Measurements from ENCODE around the gene GPC6.

The GPC6 gene

DNA sequence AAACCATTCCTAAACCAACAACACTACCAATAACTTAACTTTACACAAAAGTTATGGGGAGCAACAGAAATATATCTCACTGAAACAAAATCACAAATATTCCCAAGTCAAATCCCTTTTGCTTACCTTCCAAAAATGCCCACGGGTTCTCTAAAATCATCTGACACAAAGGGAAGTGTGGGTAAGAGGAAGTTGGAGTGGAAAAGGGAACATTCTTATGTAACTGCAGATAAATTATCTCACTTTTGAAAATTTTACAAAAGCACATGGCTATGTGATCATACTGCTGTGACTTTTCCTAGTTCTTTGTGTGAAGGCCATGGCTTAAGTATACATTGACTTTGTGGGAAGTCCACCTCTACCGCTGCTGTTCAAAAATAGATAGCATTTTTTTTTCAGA is 350.5 kb downstream of the GPC6 start:
- no peak for DNase-seq (ENCODE audit: low read depth)

DNA sequence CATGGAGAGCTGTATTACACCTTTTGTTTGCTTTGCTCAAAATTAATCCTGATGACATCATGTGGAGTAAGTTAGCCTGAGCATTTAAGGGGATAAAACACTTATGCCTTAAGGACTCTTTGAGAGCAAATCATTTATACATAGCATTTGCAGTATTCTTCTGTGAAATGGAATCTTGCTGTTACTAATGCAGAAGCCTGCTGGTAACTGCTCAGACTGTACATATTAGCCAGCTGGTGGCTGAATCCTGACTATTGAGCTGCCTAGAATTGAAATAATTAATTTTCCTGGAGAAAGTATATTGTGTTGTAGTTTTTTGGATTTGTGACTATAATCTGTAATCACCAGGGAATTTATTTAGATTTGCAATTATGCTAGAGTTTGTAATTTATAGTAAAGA is 363.2 kb downstream of the GPC6 start:
- no peak for DNase-seq (ENCODE audit: low read depth)

- DNase-seq (ENCODE audit: low read depth) = peak; percentile 82
These were observed 376.4 kb downstream of the GPC6 start for GRCh38 chr13:93603043-93603442.

- no peak for DNase-seq (ENCODE audit: low read depth)
These were observed 388.2 kb downstream of the GPC6 start for GRCh38 chr13:93614776-93615175.

GRCh38 chr13:93620181-93620765 is 393.7 kb downstream of the GPC6 start:
- DNase-seq (ENCODE audit: low read depth) = peak; percentile 75

DNA sequence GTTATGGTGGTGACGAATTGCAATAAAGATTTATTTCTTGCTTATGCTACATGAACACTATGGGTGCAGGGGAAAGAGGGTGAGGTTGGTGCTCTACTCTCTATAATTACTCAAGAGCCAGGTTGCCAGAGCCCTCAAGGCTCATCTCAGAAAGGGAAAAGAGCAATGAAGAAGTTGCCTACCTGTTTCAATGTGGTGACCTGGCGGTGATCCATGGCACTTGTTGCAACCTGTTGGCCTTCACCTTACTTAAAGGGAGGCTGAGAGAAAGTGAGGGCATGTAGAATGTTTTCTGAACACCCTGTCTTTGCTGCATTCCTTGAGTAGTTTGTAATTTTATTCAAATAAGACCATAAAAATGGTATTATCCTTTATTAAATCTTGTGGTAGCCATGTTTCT is 394.4 kb downstream of the GPC6 start:
- DNase-seq (ENCODE audit: low read depth) = no peak

DNA sequence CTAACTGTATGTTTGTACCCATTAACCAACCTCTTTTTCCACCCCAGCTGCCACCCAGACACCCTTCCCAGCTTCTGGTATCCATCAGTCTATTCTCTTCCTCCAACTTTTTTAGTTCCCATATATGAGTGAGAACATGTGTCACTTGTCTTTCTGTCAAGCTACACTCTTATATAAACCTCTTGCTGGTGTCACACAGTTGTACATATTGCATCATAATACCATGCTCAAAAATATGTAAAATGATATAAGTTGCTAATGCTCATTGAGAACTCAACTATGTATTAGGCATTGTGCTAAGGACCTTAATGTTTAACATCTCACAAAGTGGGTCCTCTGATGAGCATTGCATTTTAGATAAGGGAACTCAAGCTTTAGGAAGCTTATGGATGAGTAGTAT is 395.4 kb downstream of the GPC6 start:
- no peak for DNase-seq (ENCODE audit: low read depth)

DNA sequence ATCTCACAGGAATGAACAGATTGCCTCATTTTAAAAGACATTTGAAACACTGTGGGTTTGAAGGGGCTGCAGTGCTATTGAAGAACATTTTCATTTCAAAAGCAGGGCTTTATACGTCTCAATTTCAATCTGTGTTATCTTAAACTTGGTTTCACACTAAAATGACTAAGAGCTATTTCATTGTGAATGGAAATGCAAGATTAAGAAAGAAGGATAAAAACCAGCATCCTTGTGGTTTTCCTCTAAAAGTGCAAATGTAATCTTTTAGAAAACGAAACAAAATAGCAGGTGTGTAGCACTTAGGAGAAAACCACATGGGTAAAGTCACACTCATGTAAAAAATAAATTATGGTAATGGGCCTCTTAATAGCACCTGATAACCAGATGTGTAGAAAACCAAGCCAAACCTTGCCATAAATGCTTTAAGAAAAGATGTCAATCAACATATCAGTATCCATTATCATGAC is 397.7 kb downstream of the GPC6 start:
- DNase-seq (ENCODE audit: low read depth) = no peak

GRCh38 chr13:93625536-93625935 is 398.9 kb downstream of the GPC6 start:
- peak; percentile 65 for DNase-seq (ENCODE audit: low read depth)

GRCh38 chr13:93628136-93628797 is 401.7 kb downstream of the GPC6 start:
- DNase-seq (ENCODE audit: low read depth) = no peak

- DNase-seq (ENCODE audit: low read depth) = peak; percentile 85
These were observed 409.0 kb downstream of the GPC6 start for GRCh38 chr13:93635616-93636032.

- no peak for DNase-seq (ENCODE audit: low read depth)
These were observed 411.2 kb downstream of the GPC6 start for GRCh38 chr13:93637852-93638251.

DNA sequence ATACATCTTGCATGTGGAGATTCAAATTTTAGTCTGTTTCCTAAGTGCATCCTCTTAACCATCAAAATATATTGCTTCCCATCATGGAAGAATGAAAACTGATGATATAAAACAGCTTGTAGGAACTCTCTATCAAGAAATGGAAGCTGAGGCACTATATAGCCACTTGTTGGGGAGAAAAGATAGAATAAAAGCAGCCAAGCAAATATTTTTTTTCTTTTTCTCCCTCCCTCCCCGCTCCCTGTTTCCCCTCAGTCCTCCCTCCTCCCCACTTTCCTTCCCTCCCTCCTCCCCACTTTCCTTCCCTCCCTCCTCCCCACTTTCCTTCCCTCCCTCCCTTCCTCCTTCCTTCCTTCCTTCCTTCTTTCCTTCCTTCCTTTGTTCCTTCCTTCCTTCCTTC is 413.8 kb downstream of the GPC6 start:
- DNase-seq (ENCODE audit: low read depth) = no peak

DNA sequence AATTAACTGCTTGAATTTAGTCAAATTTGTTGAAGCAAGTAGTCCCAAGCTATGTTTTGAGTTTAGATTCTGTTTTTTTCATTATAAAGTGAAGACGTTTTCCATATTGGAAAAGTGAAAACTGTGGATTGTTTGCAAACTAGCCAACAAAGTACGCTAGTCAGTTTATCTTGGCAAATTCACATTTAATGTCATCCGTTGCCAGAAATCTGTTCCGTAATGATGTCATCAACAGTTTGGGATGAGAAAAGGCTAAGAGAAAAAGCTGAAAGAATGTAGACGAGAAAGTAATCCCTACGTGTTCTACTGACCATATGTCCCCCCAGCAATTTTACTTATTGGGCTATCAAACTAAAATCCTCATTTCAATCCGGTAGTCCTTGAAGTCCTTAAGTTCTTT is 419.6 kb downstream of the GPC6 start:
- no peak for DNase-seq (ENCODE audit: low read depth)

- no peak for DNase-seq (ENCODE audit: low read depth)
These were observed 422.9 kb downstream of the GPC6 start for GRCh38 chr13:93649496-93649895.

- no peak for DNase-seq (ENCODE audit: low read depth)
These were observed 427.2 kb downstream of the GPC6 start for GRCh38 chr13:93653776-93654175.

GRCh38 chr13:93655154-93655553 is 428.5 kb downstream of the GPC6 start:
- DNase-seq (ENCODE audit: low read depth) = no peak

DNA sequence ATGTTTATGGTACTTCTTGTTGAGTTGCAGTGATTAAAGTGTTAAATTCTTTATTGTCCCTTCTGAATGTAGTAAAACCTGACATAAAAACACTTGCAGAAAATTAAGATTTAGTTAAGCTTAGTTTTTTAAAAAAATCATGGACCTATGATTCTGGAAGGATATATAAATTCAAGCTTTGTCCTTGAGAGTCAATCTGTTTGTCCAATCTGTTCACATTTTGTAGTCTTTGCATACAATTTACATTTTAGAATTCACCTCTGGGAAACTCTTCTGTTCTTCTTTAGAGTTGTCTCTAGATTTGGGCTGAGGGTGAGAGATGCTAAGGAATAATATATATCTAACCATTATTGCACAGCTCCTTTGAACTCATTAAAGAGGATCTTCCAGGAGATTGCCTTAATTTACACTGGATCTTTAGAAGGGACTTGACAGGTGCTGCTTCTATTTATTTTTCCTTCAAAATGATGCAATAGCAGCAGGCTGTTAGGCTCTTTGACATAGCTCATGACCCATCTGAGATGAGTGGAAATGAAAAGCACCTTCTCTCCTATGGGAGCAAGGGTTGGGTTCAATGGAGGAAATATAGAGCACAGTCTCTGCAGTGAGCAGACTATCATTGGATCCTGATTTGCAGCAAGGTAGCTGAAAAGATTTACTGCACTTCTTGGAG is 433.9 kb downstream of the GPC6 start:
- no peak for DNase-seq (ENCODE audit: low read depth)

- no peak for DNase-seq (ENCODE audit: low read depth)
These were observed 444.3 kb downstream of the GPC6 start for GRCh38 chr13:93670866-93671265.

DNA sequence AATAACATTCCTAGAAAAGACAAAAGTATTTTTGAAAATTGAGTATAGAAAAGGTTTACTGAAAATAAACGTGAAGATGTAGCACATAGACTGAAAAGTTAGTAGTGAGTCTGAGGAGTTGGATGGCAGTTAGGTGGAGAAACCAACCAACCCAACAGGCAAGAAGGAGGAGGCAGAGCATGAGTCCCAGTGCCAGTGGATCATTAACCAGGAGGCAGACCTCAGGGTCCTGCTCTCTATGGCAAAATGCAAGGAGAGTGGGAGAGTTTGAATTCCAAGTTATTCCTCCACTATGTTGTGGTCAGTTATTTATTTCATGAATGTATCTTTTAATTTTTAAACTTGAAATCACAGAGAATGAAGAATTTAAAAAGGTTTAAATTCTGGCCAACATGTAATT is 446.4 kb downstream of the GPC6 start:
- DNase-seq (ENCODE audit: low read depth) = no peak

DNA sequence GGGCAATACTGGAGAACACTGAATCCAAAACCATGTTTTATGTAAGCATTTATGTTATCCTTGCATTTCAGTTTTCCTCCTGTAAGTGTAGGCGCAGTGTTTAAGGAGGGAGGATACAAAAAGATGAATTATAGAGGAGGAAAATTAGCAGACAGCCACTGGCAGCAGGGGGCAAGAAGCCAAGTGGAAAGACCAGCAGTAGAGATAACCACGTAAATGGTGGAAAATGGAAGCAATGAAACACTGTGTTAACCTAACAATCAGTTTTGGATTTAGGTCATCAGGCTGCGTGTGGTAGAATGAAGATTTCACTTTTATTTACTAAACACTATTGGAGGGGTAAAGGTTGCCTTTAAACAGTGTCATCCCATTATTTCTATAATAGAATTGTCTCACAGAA is 447.3 kb downstream of the GPC6 start:
- no peak for DNase-seq (ENCODE audit: low read depth)

DNA sequence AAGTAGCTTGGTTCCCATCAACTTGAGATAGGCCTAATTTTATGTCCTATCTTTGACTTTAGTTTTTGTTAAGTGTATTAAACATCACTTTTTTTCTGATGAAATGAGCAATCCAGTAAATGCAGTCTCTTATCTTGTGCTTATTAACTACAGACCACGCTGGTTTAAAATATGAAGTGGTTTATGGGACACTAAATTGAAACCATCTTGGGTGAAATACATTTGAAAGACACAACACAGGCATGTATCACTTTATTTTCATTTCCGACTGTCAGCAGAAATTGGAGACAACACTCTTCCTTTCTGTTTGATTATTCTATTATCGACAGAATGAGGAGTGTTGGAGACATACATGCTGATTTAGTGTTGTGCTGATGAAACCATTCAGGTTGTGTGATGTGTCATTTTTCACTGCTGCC is 447.7 kb downstream of the GPC6 start:
- DNase-seq (ENCODE audit: low read depth) = no peak

- no peak for DNase-seq (ENCODE audit: low read depth)
These were observed 453.7 kb downstream of the GPC6 start for GRCh38 chr13:93680329-93680728.

DNA sequence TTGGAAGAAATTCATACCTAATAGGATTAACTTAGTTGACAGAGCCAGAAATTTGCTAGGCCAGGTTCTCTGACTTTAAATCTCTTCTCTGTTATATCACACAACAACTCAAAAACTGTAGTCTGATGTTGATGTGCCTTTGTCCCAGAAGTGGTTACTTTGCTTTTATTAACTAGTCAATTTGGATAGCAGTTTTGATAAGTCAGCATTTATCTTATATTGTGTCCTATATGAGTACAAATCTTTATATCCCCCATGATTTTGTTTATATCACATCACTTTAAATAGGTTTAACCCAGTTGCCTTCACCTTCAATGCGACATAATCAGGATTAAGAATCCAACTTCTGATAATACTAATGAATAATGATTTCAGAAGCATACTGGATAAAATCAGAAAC is 459.3 kb downstream of the GPC6 start:
- no peak for DNase-seq (ENCODE audit: low read depth)

Measured in fibroblast of gingiva (primary cell).